ENCODE data around the gene SLC35E4. TPM values are rescaled to one million over a fixed set of nuclear protein-coding genes. Genes with fewer than 3 reads are reported as not detected.

The SLC35E4 gene
- polyA plus RNA-seq, 3 donors = 1.3 to 1.6 (median 1.4) TPM

DNA sequence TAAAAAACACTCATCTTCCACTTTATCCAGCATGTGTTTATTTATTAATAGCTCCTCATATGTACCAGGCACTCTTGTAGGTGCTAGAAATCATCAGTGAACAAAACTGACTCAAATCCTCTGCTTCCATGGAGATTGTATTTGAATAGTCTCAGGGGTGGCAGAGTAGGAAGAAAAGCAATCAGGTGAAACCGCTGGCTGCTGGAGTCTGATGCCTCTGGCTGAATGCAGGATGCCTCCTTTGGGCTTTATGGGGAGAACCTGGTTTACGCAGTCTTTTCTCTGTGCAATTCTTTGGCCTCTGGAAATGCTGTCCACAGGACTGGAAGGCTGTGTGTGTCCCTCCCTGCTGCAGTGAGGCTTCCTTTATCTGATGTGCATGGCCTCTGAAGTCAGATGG is 46.2 kb downstream of the SLC35E4 start:
- DNase-seq (ENCODE audit: low read depth in 3 of 3, low spot score in 2 of 3) = no peak

DNA sequence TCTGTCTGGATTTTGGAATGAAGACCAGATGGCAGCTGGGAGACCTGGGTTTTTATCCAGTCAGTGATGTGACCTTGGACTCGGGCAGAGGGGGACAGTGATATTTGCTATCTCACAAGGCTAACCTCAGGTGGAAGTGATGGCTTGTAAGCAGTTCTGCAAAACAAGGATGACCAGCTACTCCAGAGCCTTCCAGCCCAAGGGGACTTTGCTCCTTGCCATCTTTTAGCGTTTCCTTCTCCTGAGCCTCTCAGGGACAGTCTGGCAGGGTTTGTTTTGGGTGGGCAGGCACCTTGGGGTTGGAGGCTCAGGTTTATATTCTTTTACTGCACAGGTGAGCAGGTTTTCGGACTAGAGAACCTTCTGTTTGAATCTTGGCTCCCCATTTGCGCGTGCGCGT is 49.6 kb downstream of the SLC35E4 start:
- no peak for DNase-seq (ENCODE audit: low read depth in 3 of 3, low spot score in 2 of 3)

DNA sequence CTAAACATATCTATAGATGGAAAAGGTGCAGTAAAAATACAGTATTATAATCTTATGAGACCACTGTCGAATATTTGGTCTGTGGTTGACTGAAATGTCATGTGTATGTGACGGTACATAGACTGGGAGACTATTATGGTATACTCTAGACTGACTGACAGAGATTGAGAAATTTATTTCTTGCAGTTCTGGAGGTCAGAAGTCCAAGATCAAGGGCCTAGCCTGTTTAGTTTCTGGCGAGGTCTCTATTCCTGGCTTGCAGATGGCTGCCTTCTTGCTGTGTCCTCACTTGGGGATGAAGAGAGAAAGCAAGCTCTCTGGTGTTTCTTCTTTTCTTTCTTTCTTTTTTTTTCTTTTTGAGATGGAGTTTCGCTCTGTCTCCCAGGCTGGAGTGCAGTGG is 51.8 kb downstream of the SLC35E4 start:
- no peak for DNase-seq (ENCODE audit: low read depth in 3 of 3, low spot score in 2 of 3)

DNA sequence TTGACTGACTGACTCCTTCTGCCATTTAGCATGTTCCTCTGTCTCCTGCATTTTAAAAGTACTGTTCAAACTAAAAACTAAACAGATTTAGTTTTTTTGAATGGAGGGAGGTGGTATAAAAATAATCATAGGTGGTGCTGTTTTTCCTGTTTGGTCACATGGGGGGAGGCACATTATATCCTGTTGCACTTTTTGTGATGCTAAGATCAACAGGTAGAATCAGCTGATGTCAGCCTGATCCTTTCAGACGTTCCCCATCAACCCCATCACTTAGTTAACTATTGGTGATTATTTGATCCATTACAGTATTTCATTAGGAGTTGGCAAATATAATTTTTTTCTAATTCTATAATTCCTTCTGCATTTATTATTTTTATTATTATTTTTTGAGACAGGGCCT is 54.0 kb downstream of the SLC35E4 start:
- no peak for DNase-seq (ENCODE audit: low read depth in 3 of 3, low spot score in 2 of 3)

DNA sequence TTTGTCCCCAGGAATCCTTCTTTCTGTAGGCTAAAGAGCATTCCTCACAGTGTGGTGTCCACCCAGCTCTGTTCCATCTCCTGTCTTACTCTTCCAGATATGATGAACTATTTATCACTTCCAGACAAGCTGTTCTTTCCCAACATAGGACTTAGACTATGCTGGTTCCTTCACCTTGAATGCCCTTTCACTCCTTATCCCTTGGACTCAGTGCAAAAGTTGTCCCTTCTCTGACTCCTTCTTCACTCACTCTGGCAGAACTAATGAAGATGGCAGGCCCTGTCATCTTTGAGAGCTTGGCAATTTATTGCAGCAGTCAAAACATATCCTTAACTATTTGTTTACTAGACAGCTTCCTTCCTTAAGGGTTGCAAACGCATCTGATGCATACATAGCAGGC is 55.6 kb downstream of the SLC35E4 start:
- no peak for DNase-seq (ENCODE audit: low read depth in 3 of 3, low spot score in 2 of 3)

DNA sequence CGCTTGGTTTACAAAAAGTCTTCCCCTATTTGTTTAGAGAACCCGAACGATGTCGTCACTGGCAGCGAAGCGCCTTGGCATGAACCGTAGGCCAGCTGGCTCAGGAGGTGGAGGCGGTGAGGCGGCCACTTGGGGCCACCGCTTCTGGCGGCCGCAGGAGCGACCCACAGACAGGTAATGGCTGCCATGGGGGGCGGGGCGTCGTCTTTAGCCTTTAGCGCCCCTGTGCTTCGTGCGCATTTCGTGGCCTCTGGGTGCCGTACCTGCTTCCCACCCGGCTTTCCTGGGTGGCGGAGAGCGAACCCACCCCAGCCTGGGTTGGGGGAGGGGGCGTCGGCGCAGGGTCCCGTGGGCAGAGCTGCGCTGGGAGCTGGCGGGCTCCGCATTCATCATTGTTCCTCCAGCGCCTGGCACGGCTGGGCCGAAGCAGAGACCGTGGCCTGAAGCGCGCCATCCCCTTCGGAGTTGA is 58.6 kb downstream of the SLC35E4 start:
- DNase-seq (ENCODE audit: low read depth in 3 of 3, low spot score in 2 of 3) = peak in 1 of 3 donors; percentile 29

DNA sequence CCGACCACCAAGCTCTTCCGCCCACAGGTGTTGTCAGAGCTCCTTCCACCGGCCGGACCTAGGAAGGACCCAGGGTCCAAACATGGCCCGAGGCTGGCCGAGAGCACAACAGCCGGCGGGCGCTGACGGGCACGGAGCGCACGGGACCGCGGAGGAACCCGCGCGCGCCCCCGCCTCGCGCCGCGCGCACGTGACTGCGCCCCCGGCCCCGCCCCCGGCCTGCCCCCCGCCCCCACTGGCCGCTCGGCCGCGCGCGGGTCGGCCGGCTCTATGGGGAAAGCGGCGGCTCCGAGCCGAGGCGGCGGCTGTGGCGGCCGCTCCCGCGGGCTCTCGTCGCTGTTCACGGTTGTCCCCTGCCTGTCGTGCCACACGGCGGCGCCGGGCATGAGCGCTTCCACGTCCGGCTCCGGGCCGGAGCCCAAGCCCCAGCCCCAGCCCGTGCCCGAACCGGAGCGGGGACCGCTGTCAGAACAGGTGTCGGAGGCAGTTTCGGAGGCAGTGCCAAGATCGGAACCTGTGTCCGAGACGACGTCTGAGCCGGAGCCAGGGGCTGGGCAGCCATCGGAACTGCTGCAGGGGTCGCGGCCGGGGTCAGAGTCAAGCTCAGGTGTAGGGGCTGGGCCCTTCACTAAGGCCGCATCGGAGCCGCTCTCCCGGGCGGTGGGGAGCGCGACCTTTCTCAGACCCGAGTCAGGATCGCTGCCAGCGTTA is 59.2 kb downstream of the SLC35E4 start, which contains the start of gene OSBP2:
Gene OSBP2, plus strand, starts transcription at position 235 of the 711 bp plus-strand sequence. Its CDS starts 36 bp downstream, at position 271.
- DNase-seq (ENCODE audit: low read depth in 3 of 3, low spot score in 2 of 3) = no peak

DNA sequence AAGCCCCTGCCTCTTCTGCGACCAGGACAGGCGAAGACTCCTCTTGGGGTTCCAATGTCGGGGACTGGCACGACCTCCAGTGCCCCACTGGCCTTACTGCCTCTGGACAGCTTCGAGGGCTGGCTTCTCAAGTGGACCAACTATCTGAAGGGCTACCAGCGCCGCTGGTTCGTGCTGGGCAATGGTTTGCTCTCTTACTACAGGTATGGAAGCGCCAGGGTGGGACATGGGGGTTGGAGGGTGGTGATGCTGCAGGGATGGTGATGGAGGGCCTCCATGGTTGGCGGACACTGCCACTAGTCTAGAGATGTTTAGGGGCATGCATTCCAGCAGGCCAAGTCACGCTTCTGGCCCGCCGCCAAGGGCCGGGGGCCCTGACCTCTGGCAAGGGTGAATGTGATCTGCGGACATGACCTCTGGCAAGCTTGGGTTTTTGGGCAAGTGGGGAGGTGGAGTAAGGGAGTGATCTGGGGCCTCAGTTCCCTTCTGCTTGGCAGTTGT is 59.8 kb downstream of the SLC35E4 start:
- DNase-seq (ENCODE audit: low read depth in 3 of 3, low spot score in 2 of 3) = no peak

DNA sequence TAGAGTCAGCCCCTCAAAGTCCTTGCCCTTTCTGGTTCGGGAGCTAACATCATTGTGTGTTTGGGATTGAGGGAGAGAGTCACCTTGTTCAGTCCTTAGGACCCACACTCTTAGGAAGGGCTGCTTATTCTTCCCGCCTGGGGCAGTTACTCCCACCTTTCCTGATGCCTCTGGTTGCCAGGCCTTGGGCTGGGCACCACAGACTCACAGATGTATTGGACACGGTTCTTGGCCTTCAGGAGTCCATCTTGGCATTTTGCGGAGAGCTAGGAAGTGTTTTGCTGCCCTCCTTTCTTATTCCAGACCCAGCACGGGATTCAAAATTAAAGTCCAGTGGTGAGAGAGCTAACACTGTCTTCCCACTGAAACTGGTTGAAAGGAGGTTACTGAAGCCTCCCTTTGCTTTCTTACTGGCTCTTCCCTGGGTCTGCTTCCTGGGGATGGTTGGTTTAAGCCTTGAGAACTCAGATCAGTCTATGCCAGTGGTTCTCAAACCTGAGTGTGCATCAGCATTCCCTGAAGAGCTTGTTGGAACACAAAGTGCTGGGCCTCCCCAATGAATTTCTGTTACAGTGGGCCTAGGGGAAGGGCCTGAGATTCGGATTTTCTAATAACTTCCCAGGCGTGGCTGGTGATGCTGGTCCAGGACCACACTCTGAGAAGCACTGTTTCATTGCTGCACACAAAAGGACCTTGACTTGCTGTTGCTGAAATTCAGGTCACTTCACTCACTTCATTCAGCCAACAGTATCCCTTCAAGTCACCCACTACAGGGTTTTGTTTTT is 60.5 kb downstream of the SLC35E4 start:
- no peak for DNase-seq (ENCODE audit: low read depth in 3 of 3, low spot score in 2 of 3)

Other genes with a start within 250 kb of the SLC35E4 start
- 10 to 100 TPM; 17.2 to 20.5 (median 19.1) TPM for gene RNF215, start 248.4 kb upstream of the SLC35E4 start, polyA plus RNA-seq (ENCODE audit: insufficient read length in 3 of 3)
- gene SEC14L2, start 238.8 kb upstream of the SLC35E4 start, polyA plus RNA-seq (ENCODE audit: insufficient read length in 3 of 3) = 1 to 10 TPM; 4.4 to 5.2 (median 5.0) TPM
- gene MTFP1, start 210.0 kb upstream of the SLC35E4 start, polyA plus RNA-seq (ENCODE audit: insufficient read length in 3 of 3) = 1 to 10 TPM; 5.1 to 9.4 (median 7.8) TPM
- gene SEC14L3, start 163.8 kb upstream of the SLC35E4 start, polyA plus RNA-seq (ENCODE audit: insufficient read length in 3 of 3) = not detected
- gene SEC14L4, start 130.1 kb upstream of the SLC35E4 start, polyA plus RNA-seq (ENCODE audit: insufficient read length in 3 of 3) = under 1 TPM; 0.17 to 0.60 (median 0.50) TPM
- 1 to 10 TPM; 5.3 to 8.6 (median 6.7) TPM for gene SEC14L6, start 89.0 kb upstream of the SLC35E4 start, polyA plus RNA-seq (ENCODE audit: insufficient read length in 3 of 3)
- gene GAL3ST1, start 61.1 kb upstream of the SLC35E4 start, polyA plus RNA-seq (ENCODE audit: insufficient read length in 3 of 3) = 10 to 100 TPM; 18.6 to 27.1 (median 19.4) TPM
- gene PES1, start 43.9 kb upstream of the SLC35E4 start, polyA plus RNA-seq (ENCODE audit: insufficient read length in 3 of 3) = 10 to 100 TPM; 66.2 to 70.3 (median 66.7) TPM
- 10 to 100 TPM; 52.7 to 59.9 (median 52.9) TPM for gene TCN2, start 28.6 kb upstream of the SLC35E4 start, polyA plus RNA-seq (ENCODE audit: insufficient read length in 3 of 3)
- 1 to 10 TPM; 5.5 to 6.9 (median 6.5) TPM for gene DUSP18, start 32.1 kb downstream of the SLC35E4 start, polyA plus RNA-seq (ENCODE audit: insufficient read length in 3 of 3)
- 1 to 10 TPM; 4.8 to 5.4 (median 5.3) TPM for gene OSBP2, start 59.1 kb downstream of the SLC35E4 start, polyA plus RNA-seq (ENCODE audit: insufficient read length in 3 of 3)

All from right renal cortex interstitium (tissue), 3 donors.